Central memory CD4-positive, alpha-beta T cell (primary cell): ENCODE data around the gene KRT38.

ENCODE experiments used
- DNase-seq: peaks from one replicate; pipeline ENCODE4 v3.0.0; 2022

The KRT38 gene

GRCh38 chr17:41393826-41394225 is 47.0 kb downstream of the KRT38 start:
- no peak for DNase-seq

DNA sequence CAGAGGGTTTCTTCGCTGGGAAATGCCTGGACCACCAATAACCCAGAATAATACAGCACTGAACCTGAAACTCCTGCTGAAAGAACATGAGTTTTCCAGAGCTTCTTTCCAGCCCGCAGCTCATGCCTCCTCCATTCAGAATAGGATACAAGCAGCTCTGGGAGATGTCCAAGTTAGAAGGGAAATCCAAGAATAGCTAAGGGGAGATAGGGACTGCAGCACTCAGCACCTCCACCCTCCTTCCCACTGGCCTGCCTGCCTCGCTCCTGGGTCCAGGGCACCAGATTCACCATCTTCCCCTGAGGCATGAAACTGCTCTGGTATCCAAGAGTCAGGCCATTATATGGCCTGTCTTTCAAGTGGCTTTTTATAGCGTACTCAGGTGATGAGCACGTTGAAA is 47.5 kb downstream of the KRT38 start:
- DNase-seq: no peak

- DNase-seq: no peak
Observed at GRCh38 chr17:41392278-41392677, 48.5 kb downstream of the KRT38 start.

DNA sequence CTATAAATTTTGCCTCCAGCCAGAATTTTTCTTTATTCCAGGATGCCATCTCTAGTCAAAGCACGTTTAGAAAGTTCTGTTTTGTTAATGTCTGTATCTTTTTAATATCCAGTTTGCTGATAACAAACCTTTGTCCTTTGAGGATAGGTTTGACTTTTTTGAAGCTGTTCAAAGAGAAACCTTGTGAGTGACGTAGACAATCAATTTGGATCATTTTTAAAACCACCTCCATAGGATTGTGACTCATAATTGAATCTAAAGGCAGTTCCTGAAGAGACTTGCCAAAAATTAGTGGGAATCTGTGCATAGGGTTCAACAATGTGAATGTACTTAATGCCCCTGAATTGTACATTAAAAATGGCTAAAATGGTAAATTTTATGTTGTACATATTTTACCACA is 49.2 kb downstream of the KRT38 start:
- DNase-seq: no peak

DNA sequence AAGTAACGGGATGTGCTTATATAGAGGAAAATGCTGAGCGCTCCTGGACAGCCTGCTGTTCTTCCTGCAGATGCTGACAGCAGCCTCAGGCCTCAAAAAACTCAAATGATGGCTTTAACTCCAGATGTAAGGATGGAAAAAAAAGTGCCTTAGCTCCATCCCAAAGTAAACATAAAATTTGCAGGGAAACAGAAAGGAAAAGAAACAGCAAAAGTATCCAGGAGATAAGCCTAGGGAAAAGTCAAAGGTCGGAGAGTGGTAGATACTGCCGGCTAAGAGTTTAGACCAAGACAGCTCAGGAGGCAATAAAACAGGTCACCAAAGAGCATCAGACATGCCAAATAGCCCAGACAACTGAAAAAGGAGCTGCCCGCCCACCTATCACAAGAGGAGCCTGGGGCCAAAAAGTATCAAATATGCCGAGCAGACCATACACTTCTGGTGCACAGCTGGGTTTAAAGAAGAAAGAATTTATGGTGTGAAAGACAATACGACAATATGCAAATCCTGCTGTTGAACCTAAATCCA is 50.3 kb downstream of the KRT38 start:
- no peak for DNase-seq

GRCh38 chr17:41387670-41388069 is 53.1 kb downstream of the KRT38 start:
- no peak for DNase-seq

DNA sequence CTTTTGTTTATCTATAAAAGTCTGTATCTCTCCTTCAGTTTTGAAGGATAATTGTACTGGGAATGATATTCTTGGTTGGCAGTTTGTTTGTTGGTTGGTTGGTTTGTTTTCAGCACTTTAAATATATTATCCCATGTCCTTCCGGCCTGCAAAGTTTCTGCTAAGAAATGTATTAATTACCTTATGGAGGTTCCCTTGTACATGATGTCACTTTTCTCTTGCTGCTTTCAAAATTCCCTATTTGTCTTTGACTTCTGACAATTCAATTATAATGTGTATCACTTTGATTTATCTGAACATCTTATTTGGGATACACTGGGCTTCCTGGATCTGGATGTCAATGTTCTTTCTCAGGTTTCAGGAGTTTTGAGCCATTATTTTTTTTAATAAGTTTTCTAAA is 54.6 kb downstream of the KRT38 start:
- no peak for DNase-seq
